Suprapubic skin (tissue), 4 donors: ENCODE measurements around the gene CCDC110. TPM values are rescaled to one million over a fixed set of nuclear protein-coding genes. Genes with fewer than 3 reads are reported as not detected.

Source experiments
- DNase-seq, 2 donors: peaks; one replicate each; pipeline ENCODE4 v3.0.0-alpha.2; 2019; ENCODE audit warnings: low spot score in 2 of 2
- H3K27ac ChIP-seq: fragments of 200-600 bp; sonication (generic); one replicate; pipeline ENCODE4 v1.5.1; 2019
- H3K27me3 ChIP-seq: fragments of 200-600 bp; sonication (generic); one replicate; pipeline ENCODE4 v1.5.1; 2019
- H3K36me3 ChIP-seq: fragments of 200-600 bp; sonication (generic); one replicate; pipeline ENCODE4 v1.5.1; 2019
- H3K4me1 ChIP-seq: fragments of 200-600 bp; sonication (generic); one replicate; pipeline ENCODE4 v1.5.1; 2019
- H3K4me3 ChIP-seq: fragments of 200-600 bp; sonication (generic); one replicate; pipeline ENCODE4 v1.5.1; 2019; ENCODE audit warnings: mild to moderate bottlenecking
- H3K9me3 ChIP-seq: fragments of 200-600 bp; sonication (generic); one replicate; pipeline ENCODE4 v1.5.1; 2019
- EP300 ChIP-seq: sonication (generic); formaldehyde crosslinking; IDR thresholded peaks from one replicate; pipeline ENCODE4 v1.6.1; 2017; ENCODE audit warnings: antibody characterized with exemption
- POLR2A ChIP-seq, 2 donors: fragments of 450-650 bp; IDR thresholded peaks; one replicate each; pipeline ENCODE4 v1.6.1; 2017; ENCODE audit warnings: antibody characterized with exemption in 2 of 2, mild to moderate bottlenecking in 2 of 2, moderate library complexity in 2 of 2
- POLR2AphosphoS5 ChIP-seq, 3 donors: sonication (generic); formaldehyde crosslinking; IDR thresholded peaks; one replicate each; pipeline ENCODE4 v1.6.1; 2017; ENCODE audit warnings: antibody characterized with exemption in 3 of 3
- WGBS: methylation state at CpG from one replicate; pipeline ENCODE4 v1.1.5; 2018; 5-methylcytosine and 5-hydroxymethylcytosine counted together
- total RNA-seq, 4 donors: library from RNA; depleted of rRNA; stranded (reverse); fragments of >200 nt; gene quantifications; one replicate each; pipeline ENCODE4 v1.1.0, GENCODE V29; 2016
- TF ChIP-seq, protein P1 (sequence below), 2 donors: fragments of 200-600 bp in 1 of 2; fragments of 450-650 bp in 1 of 2; sonication (generic) in 1 of 2; IDR thresholded peaks; one replicate each; pipeline ENCODE4 v1.5.1; 2016 to 2019; ENCODE audit warnings: antibody characterized with exemption in 2 of 2, mild to moderate bottlenecking in 1 of 2, moderate library complexity in 1 of 2

CCDC110 gene
- total RNA-seq, 4 donors from 2014 or later: 0.60 to 1.5 (median 0.97) TPM; not detected in 1

GRCh38 chr4:185411849-185412248 lies 59.7 kb downstream of the CCDC110 start:
- WGBS: 67% methylated on average over 5 of the region's 5 CpGs
- Histone ChIP-seq H3K4me1 (no peaks in the 10 kb centered on the region), H3K4me3 (no peak overlapping the region), H3K27ac (no peak overlapping the region), H3K36me3 (peaks cover 47% of the 10 kb centered on the region), H3K27me3 (no peaks in the 10 kb centered on the region), H3K9me3 (no peaks in the 10 kb centered on the region)
- no peak for TF ChIP-seq POLR2AphosphoS5 (IDR thresholded peaks at IDR 0.05)
- TF ChIP-seq EP300: no peak
- TF ChIP-seq, protein P1, sequence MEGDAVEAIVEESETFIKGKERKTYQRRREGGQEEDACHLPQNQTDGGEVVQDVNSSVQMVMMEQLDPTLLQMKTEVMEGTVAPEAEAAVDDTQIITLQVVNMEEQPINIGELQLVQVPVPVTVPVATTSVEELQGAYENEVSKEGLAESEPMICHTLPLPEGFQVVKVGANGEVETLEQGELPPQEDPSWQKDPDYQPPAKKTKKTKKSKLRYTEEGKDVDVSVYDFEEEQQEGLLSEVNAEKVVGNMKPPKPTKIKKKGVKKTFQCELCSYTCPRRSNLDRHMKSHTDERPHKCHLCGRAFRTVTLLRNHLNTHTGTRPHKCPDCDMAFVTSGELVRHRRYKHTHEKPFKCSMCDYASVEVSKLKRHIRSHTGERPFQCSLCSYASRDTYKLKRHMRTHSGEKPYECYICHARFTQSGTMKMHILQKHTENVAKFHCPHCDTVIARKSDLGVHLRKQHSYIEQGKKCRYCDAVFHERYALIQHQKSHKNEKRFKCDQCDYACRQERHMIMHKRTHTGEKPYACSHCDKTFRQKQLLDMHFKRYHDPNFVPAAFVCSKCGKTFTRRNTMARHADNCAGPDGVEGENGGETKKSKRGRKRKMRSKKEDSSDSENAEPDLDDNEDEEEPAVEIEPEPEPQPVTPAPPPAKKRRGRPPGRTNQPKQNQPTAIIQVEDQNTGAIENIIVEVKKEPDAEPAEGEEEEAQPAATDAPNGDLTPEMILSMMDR (IDR thresholded peaks at IDR 0.05): no peak
- no peak for TF ChIP-seq POLR2A (IDR thresholded peaks at IDR 0.05)
- no peak for DNase-seq

GRCh38 chr4:185408432-185408831 lies 63.1 kb downstream of the CCDC110 start:
- DNase-seq: no peak
- TF ChIP-seq POLR2A (IDR thresholded peaks at IDR 0.05) (no peak), POLR2AphosphoS5 (IDR thresholded peaks at IDR 0.05) (no peak), EP300 (no peak)
- TF ChIP-seq, protein P1 (IDR thresholded peaks at IDR 0.05): no peak
- Histone ChIP-seq H3K36me3 (peaks cover 45% of the 10 kb centered on the region), H3K27me3 (no peaks in the 10 kb centered on the region), H3K9me3 (no peaks in the 10 kb centered on the region), H3K4me1 (no peaks in the 10 kb centered on the region), H3K27ac (no peak overlapping the region), H3K4me3 (no peak overlapping the region)
- 97% methylated on average over 2 of the region's 2 CpGs for WGBS

GRCh38 chr4:185405296-185405999 lies 66.1 kb downstream of the CCDC110 start:
- TF ChIP-seq, protein P1 (IDR thresholded peaks at IDR 0.05): no peak
- TF ChIP-seq POLR2AphosphoS5 (IDR thresholded peaks at IDR 0.05) (no peak), EP300 (no peak), POLR2A (IDR thresholded peaks at IDR 0.05) (no peak)
- DNase-seq: no peak
- H3K36me3 ChIP-seq: peaks cover 57% of the 10 kb centered on the region
- no peak overlapping the region for H3K27ac ChIP-seq
- H3K27me3 ChIP-seq: no peaks in the 10 kb centered on the region
- 96% methylated on average over 6 of the region's 6 CpGs for WGBS
- H3K9me3 ChIP-seq: no peaks in the 10 kb centered on the region
- H3K4me1 ChIP-seq: no peaks in the 10 kb centered on the region
- H3K4me3 ChIP-seq: no peak overlapping the region

DNA sequence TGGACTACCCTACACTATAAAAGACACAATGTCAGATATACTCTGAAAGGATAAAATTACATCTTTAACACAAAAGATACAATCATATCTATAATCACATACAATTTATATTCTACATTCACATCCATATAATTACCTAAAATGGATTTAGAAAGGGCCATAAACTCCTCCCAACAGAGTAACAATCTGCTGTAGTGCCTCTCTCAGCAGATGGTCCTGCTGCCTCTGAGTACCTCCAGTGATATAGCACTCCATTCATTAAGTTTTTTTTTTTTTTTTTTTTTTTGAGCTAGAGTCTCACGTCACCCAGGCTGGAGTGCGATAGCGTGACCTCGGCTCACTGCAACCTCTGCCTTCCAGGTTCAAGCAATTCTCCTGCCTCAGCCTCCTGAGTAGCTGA lies 67.5 kb downstream of the CCDC110 start:
- TF ChIP-seq POLR2AphosphoS5 (IDR thresholded peaks at IDR 0.05) (no peak), EP300 (no peak), POLR2A (IDR thresholded peaks at IDR 0.05) (no peak)
- H3K4me1 ChIP-seq: peaks cover 11% of the 10 kb centered on the region

GRCh38 chr4:185399466-185399865 lies 72.1 kb downstream of the CCDC110 start:
- Histone ChIP-seq H3K27ac (no peak overlapping the region), H3K36me3 (peaks cover 35% of the 10 kb centered on the region), H3K27me3 (no peaks in the 10 kb centered on the region), H3K4me3 (peak overlapping the region; percentile 9), H3K4me1 (peaks cover 40% of the 10 kb centered on the region), H3K9me3 (no peaks in the 10 kb centered on the region)
- WGBS: 39% methylated on average over 8 of the region's 8 CpGs
- TF ChIP-seq POLR2A (IDR thresholded peaks at IDR 0.05): no peak
- no peak for TF ChIP-seq EP300
- TF ChIP-seq POLR2AphosphoS5 (IDR thresholded peaks at IDR 0.05): no peak
- TF ChIP-seq, protein P1 (IDR thresholded peaks at IDR 0.05): no peak
- no peak for DNase-seq

More for the DNA sequence above, 67.5 kb downstream of the CCDC110 start:
- H3K36me3 ChIP-seq: peaks cover 53% of the 10 kb centered on the region
- H3K27ac ChIP-seq: no peak overlapping the region
- 98% methylated on average over 4 of the region's 4 CpGs for WGBS
- no peaks in the 10 kb centered on the region for H3K9me3 ChIP-seq
- H3K4me3 ChIP-seq: no peak overlapping the region
- no peaks in the 10 kb centered on the region for H3K27me3 ChIP-seq
- no peak for DNase-seq
